H1 (cell line): Measurements from ENCODE around the gene CSTF2. TPM values are rescaled to one million over a fixed set of nuclear protein-coding genes. Genes with fewer than 3 reads are reported as not detected.

ENCODE experiments used
- CTCF ChIA-PET: fragments of 300-600 bp; sonication (Branson Sonifier 250); formaldehyde crosslinking; loops from one replicate; lab custom pipeline; 2021; ENCODE audit not compliant: partially characterized antibody; lab: Charles Lee
- POLR2A ChIA-PET: fragments of 300-600 bp; sonication (Branson Sonifier 250); formaldehyde crosslinking; loops from one replicate; lab custom pipeline; 2021; ENCODE audit warnings: inconsistent platforms; ENCODE audit not compliant: partially characterized antibody; lab: Charles Lee
- DNase-seq, 2 experiments: peaks; one replicate each; pipeline versions ENCODE4 v3.0.0 to v3.0.0-alpha.2; 2010 to 2022; ENCODE audit warnings: low spot score in 2 of 2, low read depth in 1 of 2, mixed read lengths in 1 of 2
- FAIRE-seq: peaks from 2 replicates; lab custom pipeline; 2011; peaks lifted over from hg19 to GRCh38; lab: Jason Lieb, UNC
- H2AFZ ChIP-seq: 2 replicates; pipeline ENCODE4 v1.8.1; 2012; ENCODE audit warnings: low read length, inconsistent platforms
- H2AK5ac ChIP-seq: 2 replicates; pipeline ENCODE4 v1.6.1; 2013; ENCODE audit warnings: low read depth, low read length
- H2BK120ac ChIP-seq: replicated peaks from 2 replicates; pipeline ENCODE3; 2013; ENCODE audit warnings: low read depth, low read length, inconsistent platforms
- H2BK12ac ChIP-seq: 2 replicates; pipeline ENCODE4 v1.6.1; 2013; ENCODE audit warnings: low read depth, low read length
- H2BK15ac ChIP-seq: 2 replicates; pipeline ENCODE4 v1.6.1; 2013; ENCODE audit warnings: low read length
- H2BK20ac ChIP-seq: 2 replicates; pipeline ENCODE4 v1.6.1; 2013; ENCODE audit warnings: low read length
- H2BK5ac ChIP-seq: 2 replicates; pipeline ENCODE4 v1.6.1; 2013; ENCODE audit warnings: low read depth, low read length
- H3K14ac ChIP-seq: 2 replicates; pipeline ENCODE4 v1.6.1; 2013; ENCODE audit warnings: inconsistent platforms; ENCODE audit not compliant: insufficient read length
- H3K18ac ChIP-seq: 2 replicates; pipeline ENCODE4 v1.6.1; 2013; ENCODE audit warnings: low read length; ENCODE audit errors: extremely low read depth
- H3K23ac ChIP-seq: 2 replicates; pipeline ENCODE4 v1.6.1; 2013; ENCODE audit warnings: inconsistent platforms; ENCODE audit not compliant: insufficient read length
- H3K23me2 ChIP-seq: 2 replicates; pipeline ENCODE4 v1.6.1; 2013; ENCODE audit warnings: low read depth, low read length
- H3K27ac ChIP-seq: 2 replicates; pipeline ENCODE4 v1.6.1; 2011; ENCODE audit warnings: low read depth, low read length, inconsistent platforms
- H3K27me3 ChIP-seq, 4 experiments: replicated peaks in 1 of 4; 1 replicate in 1 of 4; 2 replicates in 3 of 4; pipeline versions ENCODE4 v1.6.1 to v1.8.1; 2011 to 2013; ENCODE audit warnings: low read length in 3 of 4, mild to moderate bottlenecking in 3 of 4, inconsistent platforms in 2 of 4, mixed read lengths in 2 of 4, moderate library complexity in 1 of 4; ENCODE audit not compliant: control insufficient read depth in 3 of 4, insufficient read depth in 3 of 4; ENCODE audit errors: extremely low read depth in 1 of 4
- H3K36me3 ChIP-seq, 4 experiments: 2 replicates each; pipeline versions ENCODE4 v1.6.1 to v1.8.1; 2011 to 2013; ENCODE audit warnings: mild to moderate bottlenecking in 4 of 4, low read length in 3 of 4, moderate library complexity in 2 of 4, control low read depth in 1 of 4, inconsistent platforms in 1 of 4; ENCODE audit not compliant: insufficient read depth in 4 of 4, control insufficient read depth in 2 of 4
- H3K4ac ChIP-seq: replicated peaks from 2 replicates; pipeline ENCODE3; 2013; ENCODE audit warnings: low read length, low read depth, mixed read lengths, inconsistent platforms; ENCODE audit not compliant: insufficient read length
- H3K4me1 ChIP-seq, 4 experiments: replicated peaks in 1 of 4; 1 replicate in 1 of 4; 2 replicates in 3 of 4; pipeline versions ENCODE4 v1.6.1 to v1.8.1; 2011 to 2013; ENCODE audit warnings: low read length in 3 of 4, inconsistent platforms in 2 of 4, mixed read lengths in 1 of 4; ENCODE audit not compliant: insufficient read depth in 4 of 4, control insufficient read depth in 3 of 4
- H3K4me2 ChIP-seq, 2 experiments: 2 replicates each; pipeline versions ENCODE4 v1.6.1 to v1.8.1; 2011 to 2013; ENCODE audit warnings: low read depth in 2 of 2, low read length in 2 of 2, control low read depth in 1 of 2, inconsistent platforms in 1 of 2, mild to moderate bottlenecking in 1 of 2; ENCODE audit not compliant: insufficient read depth in 1 of 2
- H3K4me3 ChIP-seq, 4 experiments: fragments of 200-600, 300-600 bp in 1 of 4; sonication (generic), shearing (Covaris generic), sonication (Bioruptor Twin) in 1 of 4; 2 replicates each; pipeline versions ENCODE4 v1.5.1 to v1.8.1; 2011 to 2016; ENCODE audit warnings: low read length in 4 of 4, low read depth in 3 of 4, control low read depth in 2 of 4, inconsistent platforms in 2 of 4, mild to moderate bottlenecking in 2 of 4, mixed read lengths in 1 of 4, moderate library complexity in 1 of 4; ENCODE audit not compliant: insufficient read depth in 2 of 4; ENCODE audit errors: extremely low read depth in 1 of 4
- H3K56ac ChIP-seq: replicated peaks from 2 replicates; pipeline ENCODE3; 2013; ENCODE audit warnings: low read depth, mild to moderate bottlenecking, mixed read lengths, low read length, inconsistent platforms; ENCODE audit not compliant: insufficient read length
- H3K79me1 ChIP-seq: 2 replicates; pipeline ENCODE4 v1.6.1; 2013; ENCODE audit warnings: low read depth, low read length, control low read depth
- H3K79me2 ChIP-seq, 2 experiments: 2 replicates each; pipeline versions ENCODE4 v1.6.1 to v1.8.1; 2012 to 2013; ENCODE audit warnings: low read length in 2 of 2, mild to moderate bottlenecking in 2 of 2, inconsistent platforms in 1 of 2; ENCODE audit not compliant: insufficient read depth in 2 of 2, control insufficient read depth in 1 of 2
- H3K9ac ChIP-seq, 4 experiments: replicated peaks in 1 of 4; 1 replicate in 1 of 4; 2 replicates in 3 of 4; pipeline versions ENCODE4 v1.6.1 to v1.8.1; 2011 to 2013; ENCODE audit warnings: low read depth in 3 of 4, low read length in 3 of 4, control low read depth in 2 of 4, mild to moderate bottlenecking in 2 of 4, moderate library complexity in 2 of 4, inconsistent platforms in 1 of 4; ENCODE audit errors: extremely low read depth in 1 of 4
- H3K9me3 ChIP-seq, 2 experiments: 2 replicates each; pipeline versions ENCODE4 v1.6.1 to v1.8.1; 2012 to 2013; ENCODE audit warnings: mild to moderate bottlenecking in 2 of 2, moderate library complexity in 2 of 2, control low read depth in 1 of 2, inconsistent platforms in 1 of 2, low read depth in 1 of 2, low read length in 1 of 2, mixed read lengths in 1 of 2; ENCODE audit not compliant: insufficient read depth in 2 of 2
- H4K20me1 ChIP-seq, 2 experiments: replicated peaks in 1 of 2; 2 replicates each; pipeline versions ENCODE3 to v1.8.1; 2011 to 2013; ENCODE audit warnings: inconsistent platforms in 2 of 2, low read length in 2 of 2, mild to moderate bottlenecking in 1 of 2; ENCODE audit not compliant: insufficient read depth in 2 of 2, control insufficient read depth in 1 of 2
- H4K5ac ChIP-seq: 2 replicates; pipeline ENCODE4 v1.6.1; 2013; ENCODE audit warnings: low read length, low read depth, mixed read lengths, inconsistent platforms; ENCODE audit not compliant: insufficient read length
- H4K8ac ChIP-seq: 2 replicates; pipeline ENCODE4 v1.8.0; 2013; ENCODE audit warnings: mild to moderate bottlenecking, moderate library complexity, low read length, inconsistent platforms; ENCODE audit not compliant: insufficient read depth; ENCODE audit errors: extremely low read depth
- H4K91ac ChIP-seq: replicated peaks from 2 replicates; pipeline ENCODE3; 2013; ENCODE audit warnings: low read length, mixed read lengths, inconsistent platforms; ENCODE audit not compliant: insufficient read length
- CBX5 ChIP-seq: fragments of 300-800, 300-1000 bp; sonication (generic); IDR thresholded peaks from 2 replicates; pipeline ENCODE4 v1.7.1; 2016; ENCODE audit warnings: antibody characterized with exemption, low read length, low read depth
- CREB1 ChIP-seq: IDR thresholded peaks from 2 replicates; pipeline ENCODE4 v1.6.1; 2012; ENCODE audit warnings: inconsistent platforms
- FOSL1 ChIP-seq: IDR thresholded peaks from 2 replicates; pipeline ENCODE4 v1.6.1; 2011; ENCODE audit warnings: mild to moderate bottlenecking, low read depth, low read length, moderate library complexity; ENCODE audit not compliant: insufficient read depth
- GABPA ChIP-seq: IDR thresholded peaks from 2 replicates; pipeline ENCODE4 v1.6.1; 2011; ENCODE audit warnings: mild to moderate bottlenecking, low read length, moderate library complexity, borderline replicate concordance; ENCODE audit not compliant: insufficient read depth
- HDAC2 ChIP-seq, 2 experiments: fragments of 300-600 bp in 1 of 2; sonication (generic) in 1 of 2; IDR thresholded peaks; 2 replicates each; pipeline ENCODE4 v1.6.1; 2011 to 2012; ENCODE audit warnings: low read depth in 2 of 2, low read length in 2 of 2, mild to moderate bottlenecking in 2 of 2, moderate library complexity in 2 of 2, borderline replicate concordance in 1 of 2, inconsistent platforms in 1 of 2
- HDAC6 ChIP-seq: IDR thresholded peaks from one replicate; pipeline ENCODE4 v1.7.1; 2012; ENCODE audit warnings: low read depth, mild to moderate bottlenecking, inconsistent platforms, low read length, moderate library complexity
- POLR2A ChIP-seq, 2 experiments: IDR thresholded peaks; 1 replicate in 1 of 2; 2 replicates in 1 of 2; pipeline ENCODE4 v1.6.1; 2011; ENCODE audit warnings: low read depth in 2 of 2, low read length in 2 of 2, mild to moderate bottlenecking in 2 of 2; ENCODE audit errors: control extremely low read depth in 1 of 2
- POLR2AphosphoS5 ChIP-seq: IDR thresholded peaks from 2 replicates; pipeline ENCODE4 v1.6.1; 2011; ENCODE audit warnings: low read depth, low read length
- RXRA ChIP-seq: IDR thresholded peaks from 2 replicates; pipeline ENCODE4 v1.6.1; 2011; ENCODE audit warnings: low read depth, mild to moderate bottlenecking, low read length, moderate library complexity; ENCODE audit not compliant: insufficient read depth
- SAP30 ChIP-seq: fragments of 300-600 bp; sonication (generic); IDR thresholded peaks from 2 replicates; pipeline ENCODE4 v1.7.1; 2012; ENCODE audit warnings: low read length, moderate library complexity, mild to moderate bottlenecking, inconsistent platforms; ENCODE audit not compliant: insufficient read depth, insufficient replicate concordance
- SIN3A ChIP-seq, 2 experiments: IDR thresholded peaks in 1 of 2; conservative IDR thresholded peaks in 1 of 2; 2 replicates each; pipeline ENCODE4 v1.6.1; 2011 to 2012; ENCODE audit warnings: low read length in 2 of 2, improper control_type of control experiment in 1 of 2, low read depth in 1 of 2, mild to moderate bottlenecking in 1 of 2
- SIRT6 ChIP-seq: IDR thresholded peaks from one replicate; pipeline ENCODE4 v1.7.1; 2012; ENCODE audit warnings: low read length, inconsistent platforms
- SP2 ChIP-seq: IDR thresholded peaks from 2 replicates; pipeline ENCODE4 v1.6.1; 2012; ENCODE audit warnings: mild to moderate bottlenecking, low read length, inconsistent platforms
- SP4 ChIP-seq: IDR thresholded peaks from 2 replicates; pipeline ENCODE4 v1.6.1; 2012; ENCODE audit warnings: low read length, inconsistent platforms
- SRF ChIP-seq: IDR thresholded peaks from 2 replicates; pipeline ENCODE4 v1.6.1; 2011; ENCODE audit warnings: mild to moderate bottlenecking, low read depth, low read length, moderate library complexity
- YY1 ChIP-seq: IDR thresholded peaks from 2 replicates; pipeline ENCODE4 v1.6.1; 2011; ENCODE audit warnings: low read depth, mild to moderate bottlenecking, low read length
- WGBS, 2 experiments: shearing (Covaris generic) in 1 of 2; methylation state at CpG; one replicate each; pipeline versions ENCODE4 v1.1.6 to v1.1.7; 2013 to 2015; ENCODE audit warnings: low lambda C conversion rate in 2 of 2, mixed read lengths in 2 of 2, inconsistent platforms in 1 of 2, low coverage in 1 of 2, missing lambda C conversion rate in 1 of 2; ENCODE audit not compliant: insufficient replicate concordance in 2 of 2, insufficient coverage in 1 of 2, insufficient read length in 1 of 2; ENCODE audit errors: extremely low coverage in 1 of 2, missing lambda C conversion rate in 1 of 2; 5-methylcytosine and 5-hydroxymethylcytosine counted together
- polyA plus RNA-seq, 7 experiments: library from polyadenylated mRNA; depleted of rRNA in 3 of 7; stranded (reverse) in 5 of 7; unstranded in 2 of 7; fragments of >200 nt in 5 of 7; fragments of 200-250 nt in 2 of 7; gene quantifications; 1 replicate in 5 of 7; 2 replicates in 1 of 7; 4 replicates in 1 of 7; pipeline versions ENCODE4 v1.2.1 to v1.2.3, GENCODE V29; 2011 to 2013; ENCODE audit warnings: missing spikeins in 2 of 7, mixed read lengths in 2 of 7
- total RNA-seq: library from RNA; stranded (reverse); fragmentation: NEBNext Ultra II Directional; extraction: Animal tissue kit (Norgen Biotek cat#: 25700); gene quantifications from 2 replicates; pipeline ENCODE4 v1.2.1, GENCODE V29; 2021

The CSTF2 gene
- total and polyA plus RNA-seq, 2 of the 8 experiments (the other 6 are each of a cell fraction or from before 2014, with no cell fraction given) = 20.7 to 30.9 TPM

- DNase-seq = no peak
- 56% methylated on average over 3 of the region's 4 CpGs; no CpG with 5 or more reads in 1 of the 2 experiments for WGBS, 2 experiments
- H4K20me1 ChIP-seq = no peaks in the 10 kb centered on the region
- no peaks in the 10 kb centered on the region for H3K9me3 ChIP-seq
- no peak overlapping the region for H3K18ac ChIP-seq
- no peak overlapping the region for H2AK5ac ChIP-seq
- H3K27ac ChIP-seq = no peak overlapping the region
- H2BK5ac ChIP-seq = no peak overlapping the region
- no peak overlapping the region for H4K8ac ChIP-seq
- no peaks in the 10 kb centered on the region for H3K23me2 ChIP-seq
- H3K79me2 ChIP-seq = no peaks in the 10 kb centered on the region
- FAIRE-seq = peak; percentile 42
- no peak overlapping the region for H3K56ac ChIP-seq
- H2BK120ac ChIP-seq = no peak overlapping the region
- H3K27me3 ChIP-seq = no peaks in the 10 kb centered on the region
- no peak overlapping the region for H3K14ac ChIP-seq
- H3K36me3 ChIP-seq = no peaks in the 10 kb centered on the region
- H4K91ac ChIP-seq = no peak overlapping the region
- no peak overlapping the region for H3K4ac ChIP-seq
- H2BK15ac ChIP-seq = no peak overlapping the region
- H3K4me1 ChIP-seq = no peaks in the 10 kb centered on the region
- no peak overlapping the region for H2BK12ac ChIP-seq
- ChIA-PET CTCF (no interaction called here), POLR2A (interaction anchor here (1.0 kb wide), 1 partner anchor 14 kb away, joined by 3 read pairs; no protein-coding TSS in a partner anchor)
- H3K4me2 ChIP-seq = no peak overlapping the region
- no peak overlapping the region for H3K23ac ChIP-seq
- no peak overlapping the region for H3K9ac ChIP-seq
- no peak overlapping the region for H3K4me3 ChIP-seq
- no peak overlapping the region for H2BK20ac ChIP-seq
- no peak overlapping the region for H4K5ac ChIP-seq
- no peaks in the 10 kb centered on the region for H3K79me1 ChIP-seq
- H2AFZ ChIP-seq = no peak overlapping the region
- TF ChIP-seq SRF (no peak), POLR2AphosphoS5 (no peak), POLR2A (IDR thresholded peaks at IDR 0.05; ENCODE audit: control extremely low read depth in 1 of 2, low read depth in 2 of 2, low read length in 2 of 2) (no peak), RXRA (no peak), SIN3A (conservative IDR thresholded peaks at IDR 0.05 in 1 of 2, IDR thresholded peaks at IDR 0.05 in 1 of 2; ENCODE audit: low read depth in 1 of 2, low read length in 2 of 2) (no peak), FOSL1 (no peak), GABPA (no peak), SP2 (no peak), CREB1 (no peak), SAP30 (no peak), HDAC2 (IDR thresholded peaks at IDR 0.05; ENCODE audit: borderline replicate concordance in 1 of 2, low read depth in 2 of 2, low read length in 2 of 2) (no peak), HDAC6 (no peak), CBX5 (no peak), YY1 (no peak), SP4 (no peak), SIRT6 (no peak)
These were observed 30.1 kb downstream of the CSTF2 start for GRCh38 chrX:100850317-100850716.
